ENCODE results near the gene IPCEF1.

IPCEF1 gene

GRCh38 chr6:154134471-154135147 is 222.0 kb downstream of the IPCEF1 start:
- no peak overlapping the region for H3K9ac ChIP-seq (ENCODE audit: low read depth, low read length)
- H3K36me3 ChIP-seq (ENCODE audit: insufficient read depth, low read length), result no peaks in the 10 kb centered on the region
- H3K4me1 ChIP-seq (ENCODE audit: insufficient read depth, low read length), result peaks cover 8% of the 10 kb centered on the region; the same call in 1 of the 2 replicates
- H3K9me3 ChIP-seq (ENCODE audit: control insufficient read depth, insufficient read depth, low read length), result no peaks in the 10 kb centered on the region

GRCh38 chr6:154127657-154128056 is 228.9 kb downstream of the IPCEF1 start:
- H3K9me3 ChIP-seq (ENCODE audit: control insufficient read depth, insufficient read depth, low read length), result 0 out of 2 replicates have a peak, but pooled peaks cover 1% of the 10 kb centered on the region
- peaks cover 5% of the 10 kb centered on the region for H3K4me1 ChIP-seq (ENCODE audit: insufficient read depth, low read length)
- H3K9ac ChIP-seq (ENCODE audit: low read depth, low read length), result no peak overlapping the region
- H3K36me3 ChIP-seq (ENCODE audit: insufficient read depth, low read length), result no peaks in the 10 kb centered on the region

DNA sequence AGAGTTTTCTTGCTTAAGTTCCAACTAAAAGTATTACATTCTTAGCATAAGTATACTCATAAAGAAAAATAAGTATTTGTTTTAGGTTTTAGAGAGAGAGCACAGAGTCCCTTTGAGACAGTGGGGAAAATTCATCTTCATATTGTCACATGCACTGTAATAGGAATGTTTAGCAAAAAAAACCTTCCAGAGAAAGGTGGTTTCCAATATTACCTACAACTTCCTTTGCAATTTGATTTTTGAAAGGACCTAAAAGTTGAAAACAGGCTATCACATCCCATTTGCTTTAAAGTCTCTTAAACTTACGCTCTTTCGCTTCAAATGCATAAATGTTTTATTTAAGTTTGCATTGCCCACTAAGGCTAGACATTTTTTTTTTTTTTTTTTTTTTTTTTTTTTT is 231.2 kb downstream of the IPCEF1 start:
- no peak overlapping the region for H3K9ac ChIP-seq (ENCODE audit: low read depth, low read length)
- H3K36me3 ChIP-seq (ENCODE audit: insufficient read depth, low read length), result no peaks in the 10 kb centered on the region
- peaks cover 5% of the 10 kb centered on the region for H3K4me1 ChIP-seq (ENCODE audit: insufficient read depth, low read length)
- peaks cover 7% of the 10 kb centered on the region; the same call in 1 of the 2 replicates for H3K9me3 ChIP-seq (ENCODE audit: control insufficient read depth, insufficient read depth, low read length)

- H3K36me3 ChIP-seq (ENCODE audit: insufficient read depth, low read length), result no peaks in the 10 kb centered on the region
- no peak overlapping the region for H3K9ac ChIP-seq (ENCODE audit: low read depth, low read length)
- peaks cover 5% of the 10 kb centered on the region for H3K4me1 ChIP-seq (ENCODE audit: insufficient read depth, low read length)
- peaks cover 7% of the 10 kb centered on the region; the same call in 1 of the 2 replicates for H3K9me3 ChIP-seq (ENCODE audit: control insufficient read depth, insufficient read depth, low read length)
Observed at GRCh38 chr6:154123155-154123956, 233.2 kb downstream of the IPCEF1 start.

- H3K36me3 ChIP-seq (ENCODE audit: insufficient read depth, low read length), result no peaks in the 10 kb centered on the region
- H3K4me1 ChIP-seq (ENCODE audit: insufficient read depth, low read length), result no peaks in the 10 kb centered on the region
- peaks cover 7% of the 10 kb centered on the region; the same call in 1 of the 2 replicates for H3K9me3 ChIP-seq (ENCODE audit: control insufficient read depth, insufficient read depth, low read length)
- H3K9ac ChIP-seq (ENCODE audit: low read depth, low read length), result no peak overlapping the region
Observed at GRCh38 chr6:154122195-154122925, 234.2 kb downstream of the IPCEF1 start.

DNA sequence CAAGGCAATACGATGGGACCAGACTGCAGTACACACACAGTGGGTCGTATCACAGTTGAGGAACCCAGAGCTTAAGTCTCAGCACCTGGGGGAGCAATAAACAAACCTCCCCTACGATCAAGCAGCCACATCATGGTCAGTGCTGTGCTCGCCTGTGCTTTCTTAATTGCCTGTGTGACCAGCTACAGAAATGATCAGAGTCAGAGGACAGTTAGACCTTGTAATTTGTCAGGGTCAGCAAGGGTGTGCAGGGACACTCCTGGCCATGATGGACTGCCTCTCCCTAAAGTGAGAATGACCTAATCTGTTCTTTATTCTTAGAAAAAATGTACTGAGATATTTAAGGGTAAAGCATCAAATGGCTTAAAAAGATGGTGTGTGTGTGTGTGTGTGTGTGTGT is 239.1 kb downstream of the IPCEF1 start:
- peaks cover 4% of the 10 kb centered on the region; the same call in 1 of the 2 replicates for H3K9me3 ChIP-seq (ENCODE audit: control insufficient read depth, insufficient read depth, low read length)
- H3K9ac ChIP-seq (ENCODE audit: low read depth, low read length), result no peak overlapping the region
- H3K36me3 ChIP-seq (ENCODE audit: insufficient read depth, low read length), result no peaks in the 10 kb centered on the region
- H3K4me1 ChIP-seq (ENCODE audit: insufficient read depth, low read length), result no peaks in the 10 kb centered on the region

DNA sequence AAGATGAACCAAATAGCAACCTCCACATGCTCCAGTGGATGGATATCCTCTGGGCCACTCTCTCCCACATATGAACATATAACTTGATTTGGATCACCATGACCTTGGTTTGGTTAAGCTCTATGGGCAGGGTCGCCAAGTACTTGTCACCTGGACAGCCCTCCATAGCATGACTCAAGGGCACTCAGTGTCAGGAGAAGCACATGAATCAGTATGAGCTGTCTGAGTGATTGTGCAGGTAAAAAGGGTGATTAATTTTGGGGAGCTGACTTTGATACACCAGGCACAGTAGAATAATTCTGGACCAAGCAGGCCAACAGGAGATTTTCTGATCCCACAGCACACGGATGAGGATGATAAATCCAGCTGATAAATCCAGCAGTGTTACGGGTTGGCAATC is 243.2 kb downstream of the IPCEF1 start:
- Histone ChIP-seq H3K9me3 (ENCODE audit: control insufficient read depth, insufficient read depth, low read length) (no peaks in the 10 kb centered on the region), H3K36me3 (ENCODE audit: insufficient read depth, low read length) (no peaks in the 10 kb centered on the region), H3K4me1 (ENCODE audit: insufficient read depth, low read length) (no peaks in the 10 kb centered on the region), H3K9ac (ENCODE audit: low read depth, low read length) (no peak overlapping the region)

GRCh38 chr6:154112181-154112809 is 244.3 kb downstream of the IPCEF1 start:
- no peak overlapping the region for H3K9ac ChIP-seq (ENCODE audit: low read depth, low read length)
- no peaks in the 10 kb centered on the region for H3K4me1 ChIP-seq (ENCODE audit: insufficient read depth, low read length)

GRCh38 chr6:154111025-154111424 is 245.6 kb downstream of the IPCEF1 start:
- H3K9me3 ChIP-seq (ENCODE audit: control insufficient read depth, insufficient read depth, low read length), result peaks cover 3% of the 10 kb centered on the region; the same call in 1 of the 2 replicates
- no peaks in the 10 kb centered on the region for H3K36me3 ChIP-seq (ENCODE audit: insufficient read depth, low read length)
- H3K9ac ChIP-seq (ENCODE audit: low read depth, low read length), result no peak overlapping the region
- no peaks in the 10 kb centered on the region for H3K4me1 ChIP-seq (ENCODE audit: insufficient read depth, low read length)

More at GRCh38 chr6:154112181-154112809, 244.3 kb downstream of the IPCEF1 start:
- H3K36me3 ChIP-seq (ENCODE audit: insufficient read depth, low read length), result no peaks in the 10 kb centered on the region
- H3K9me3 ChIP-seq (ENCODE audit: control insufficient read depth, insufficient read depth, low read length), result no peaks in the 10 kb centered on the region

DNA sequence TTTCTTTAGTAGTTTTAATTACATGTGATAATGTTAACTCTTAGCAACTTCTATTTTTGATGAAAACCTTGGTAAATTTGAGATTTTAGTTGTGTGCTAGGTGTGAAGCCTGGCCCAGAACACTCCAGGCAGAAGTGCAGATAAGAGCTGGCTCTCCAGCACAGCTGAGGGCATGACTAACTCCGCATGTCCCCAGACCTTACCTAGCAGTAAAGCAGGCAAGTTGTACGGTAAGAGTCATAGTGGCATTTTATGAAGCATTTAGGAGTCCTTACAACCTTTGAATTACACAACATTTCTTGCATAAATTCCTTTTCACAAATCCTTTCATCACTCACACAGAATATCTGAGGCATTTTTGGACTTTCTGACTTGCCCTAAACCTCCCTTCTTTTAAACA is 250.4 kb downstream of the IPCEF1 start:
- Histone ChIP-seq H3K9me3 (ENCODE audit: control insufficient read depth, insufficient read depth, low read length) (peaks cover 8% of the 10 kb centered on the region; the same call in 1 of the 2 replicates), H3K9ac (ENCODE audit: low read depth, low read length) (no peak overlapping the region), H3K4me1 (ENCODE audit: insufficient read depth, low read length) (no peaks in the 10 kb centered on the region), H3K36me3 (ENCODE audit: insufficient read depth, low read length) (no peaks in the 10 kb centered on the region)

All from ES-I3 (cell line).